GM18508 (cell line): ENCODE measurements around the gene SLC37A4.
"Not testable (repeated sequence)": the region's sequence is repeated elsewhere in the genome, so short reads cannot be mapped to it uniquely, and the experiment has no call there.

Experiments
- ATAC-seq: cut with Tn5 transposase; IDR thresholded peaks from one replicate; pipeline ENCODE4 v1.9.1; 2021; ENCODE audit warnings: moderate number of reproducible peaks; ENCODE audit not compliant: insufficient read depth, unreplicated experiment

SLC37A4 gene

GRCh38 chr11:119030329-119031047 lies at the start of gene SLC37A4:
Gene SLC37A4 (minus strand): TSS chr11:119030877.
- no peak for ATAC-seq

GRCh38 chr11:119078675-119079420 lies 48.2 kb upstream of the SLC37A4 start:
- ATAC-seq = no peak

GRCh38 chr11:119077839-119078238 lies 47.2 kb upstream of the SLC37A4 start:
- ATAC-seq = no peak

GRCh38 chr11:119067371-119068222 lies 36.9 kb upstream of the SLC37A4 start, which contains the start of gene VPS11:
Gene VPS11 (plus strand): TSS chr11:119067818. CDS start chr11:119067824, 6 bp downstream.
- peak; percentile 67 for ATAC-seq

- no peak for ATAC-seq
These were observed 34.7 kb upstream of the SLC37A4 start for GRCh38 chr11:119065369-119065768.

- ATAC-seq = no peak
These were observed 32.1 kb upstream of the SLC37A4 start for GRCh38 chr11:119062779-119063178.

GRCh38 chr11:119061256-119061655 lies 30.6 kb upstream of the SLC37A4 start:
- no peak for ATAC-seq

GRCh38 chr11:119059128-119059527 lies 28.5 kb upstream of the SLC37A4 start:
- not testable (repeated sequence) for ATAC-seq

GRCh38 chr11:119057000-119057769 lies 26.5 kb upstream of the SLC37A4 start, which contains the start of gene HYOU1:
Gene HYOU1 (minus strand): TSS chr11:119057205. CDS start chr11:119056160, 1,045 bp downstream.
- peak; percentile 51 for ATAC-seq

- no peak for ATAC-seq
These were observed 25.8 kb upstream of the SLC37A4 start for GRCh38 chr11:119056421-119056999.

GRCh38 chr11:119055901-119056300 lies 25.2 kb upstream of the SLC37A4 start:
- no peak for ATAC-seq

GRCh38 chr11:119054418-119054817 lies 23.7 kb upstream of the SLC37A4 start:
- ATAC-seq = no peak

GRCh38 chr11:119052163-119052814 lies 21.6 kb upstream of the SLC37A4 start:
- no peak for ATAC-seq

- peak; percentile 52 for ATAC-seq
These were observed 20.9 kb upstream of the SLC37A4 start for GRCh38 chr11:119051440-119052162.

GRCh38 chr11:119049081-119049480 lies 18.4 kb upstream of the SLC37A4 start:
- ATAC-seq = no peak

GRCh38 chr11:119048644-119049043 lies 18.0 kb upstream of the SLC37A4 start:
- ATAC-seq = no peak

- ATAC-seq = no peak
These were observed 16.5 kb upstream of the SLC37A4 start for GRCh38 chr11:119047205-119047604.

- no peak for ATAC-seq
These were observed 15.8 kb upstream of the SLC37A4 start for GRCh38 chr11:119046489-119046888.
